ENCODE results near the gene C5orf58.

Gene C5orf58

DNA sequence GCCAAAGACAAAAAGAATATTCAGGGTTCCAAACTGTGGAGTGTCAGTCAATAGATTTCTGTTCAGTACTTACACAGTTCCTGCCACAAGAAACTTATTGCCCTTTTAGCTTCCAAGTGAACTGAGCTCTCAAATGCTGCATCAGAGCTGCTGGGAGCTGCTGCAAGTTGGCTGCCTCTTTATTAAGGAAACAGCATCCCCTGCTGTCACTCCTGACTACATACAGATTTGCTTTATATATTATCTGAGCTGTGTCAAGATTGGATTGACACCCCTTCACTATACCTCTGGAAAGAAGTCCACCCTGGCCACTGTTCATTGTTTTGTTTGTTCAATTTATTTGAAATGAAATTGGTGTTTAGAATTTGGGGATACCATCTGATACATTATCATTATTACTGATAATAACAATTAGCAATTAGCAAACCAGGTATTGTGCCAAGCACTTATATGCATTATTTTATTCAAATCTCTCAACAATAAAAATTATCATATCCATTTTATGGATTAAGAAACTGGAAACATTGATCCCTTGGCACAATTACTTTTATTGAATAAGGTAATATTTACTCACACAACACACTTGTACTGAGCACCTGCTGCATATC, 16.4 kb upstream of the C5orf58 start:
- DNase-seq: no peak

DNA sequence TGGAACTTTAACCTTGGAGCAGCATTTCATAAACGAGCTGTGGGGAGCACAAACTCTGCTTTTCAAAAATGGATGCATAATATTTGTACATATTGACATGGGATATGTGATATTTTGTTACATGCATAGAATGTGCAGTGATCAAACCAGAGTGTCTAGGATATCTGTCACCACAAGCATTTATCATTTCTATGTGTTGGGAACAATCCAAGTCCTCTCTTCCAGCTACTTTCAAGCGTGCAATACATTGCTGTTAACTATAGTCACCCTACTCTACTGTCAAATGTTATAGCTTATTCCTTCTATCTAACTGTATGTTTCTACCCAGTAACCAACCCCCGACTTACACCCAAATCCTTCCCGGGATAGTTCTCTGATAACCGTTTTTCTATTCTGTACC, 15.0 kb upstream of the C5orf58 start:
- Histone ChIP-seq H3K4me3 (no peak overlapping the region), H3K27ac (no peak overlapping the region), H3K4me1 (peaks cover 0 to under 1% (median 0%) of the 10 kb centered on the region in 4 donors), H3K36me3 (no peaks in the 10 kb centered on the region), H3K9me3 (no peaks in the 10 kb centered on the region), H3K27me3 (peaks cover 0 to 8% of the 10 kb centered on the region in 2 donors)
- TF ChIP-seq, protein P1, sequence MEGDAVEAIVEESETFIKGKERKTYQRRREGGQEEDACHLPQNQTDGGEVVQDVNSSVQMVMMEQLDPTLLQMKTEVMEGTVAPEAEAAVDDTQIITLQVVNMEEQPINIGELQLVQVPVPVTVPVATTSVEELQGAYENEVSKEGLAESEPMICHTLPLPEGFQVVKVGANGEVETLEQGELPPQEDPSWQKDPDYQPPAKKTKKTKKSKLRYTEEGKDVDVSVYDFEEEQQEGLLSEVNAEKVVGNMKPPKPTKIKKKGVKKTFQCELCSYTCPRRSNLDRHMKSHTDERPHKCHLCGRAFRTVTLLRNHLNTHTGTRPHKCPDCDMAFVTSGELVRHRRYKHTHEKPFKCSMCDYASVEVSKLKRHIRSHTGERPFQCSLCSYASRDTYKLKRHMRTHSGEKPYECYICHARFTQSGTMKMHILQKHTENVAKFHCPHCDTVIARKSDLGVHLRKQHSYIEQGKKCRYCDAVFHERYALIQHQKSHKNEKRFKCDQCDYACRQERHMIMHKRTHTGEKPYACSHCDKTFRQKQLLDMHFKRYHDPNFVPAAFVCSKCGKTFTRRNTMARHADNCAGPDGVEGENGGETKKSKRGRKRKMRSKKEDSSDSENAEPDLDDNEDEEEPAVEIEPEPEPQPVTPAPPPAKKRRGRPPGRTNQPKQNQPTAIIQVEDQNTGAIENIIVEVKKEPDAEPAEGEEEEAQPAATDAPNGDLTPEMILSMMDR (IDR thresholded peaks at IDR 0.05): no peak
- intact Hi-C loops (cut with DNase I; ENCODE audit: low total_unique reads): no loop called here
- DNase-seq: no peak

More for the DNA sequence above, 16.4 kb upstream of the C5orf58 start:
- H3K27ac ChIP-seq: no peak overlapping the region
- no peaks in the 10 kb centered on the region for H3K36me3 ChIP-seq
- H3K9me3 ChIP-seq: no peaks in the 10 kb centered on the region
- intact Hi-C loops (cut with DNase I; ENCODE audit: low total_unique reads): no loop called here
- no peaks in the 10 kb centered on the region for H3K4me1 ChIP-seq
- peaks cover 0 to 8% of the 10 kb centered on the region in 2 donors for H3K27me3 ChIP-seq
- H3K4me3 ChIP-seq: no peak overlapping the region
- TF ChIP-seq, protein P1 (IDR thresholded peaks at IDR 0.05): peak; percentile 17 to 34

DNA sequence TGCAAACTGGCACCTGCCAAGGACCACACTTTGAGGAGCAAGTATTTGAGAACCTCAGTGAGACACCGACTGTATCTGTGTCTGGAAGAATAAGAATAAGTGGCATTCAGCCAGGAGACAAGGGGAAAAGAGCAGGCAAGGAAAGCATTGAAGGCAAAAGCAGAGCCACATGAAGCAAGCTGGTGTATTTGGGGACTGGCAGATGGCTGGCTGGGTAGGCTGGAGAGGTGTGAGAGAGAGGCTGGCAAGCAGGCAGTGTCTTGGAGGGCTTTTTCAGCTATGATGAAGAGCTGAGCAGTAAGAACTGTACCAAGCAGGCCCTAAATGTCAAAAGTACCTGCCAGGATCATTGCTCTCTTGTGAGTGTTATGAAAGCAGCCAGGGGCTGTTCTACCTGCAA, 14.1 kb upstream of the C5orf58 start:
- Histone ChIP-seq H3K36me3 (no peaks in the 10 kb centered on the region), H3K9me3 (no peaks in the 10 kb centered on the region), H3K4me3 (no peak overlapping the region), H3K27me3 (peaks cover 0 to 8% of the 10 kb centered on the region in 2 donors), H3K4me1 (peaks cover 0 to 5% (median 0%) of the 10 kb centered on the region in 4 donors), H3K27ac (no peak overlapping the region)
- no peak for DNase-seq
- TF ChIP-seq, protein P1 (IDR thresholded peaks at IDR 0.05): no peak
- intact Hi-C loops (cut with DNase I; ENCODE audit: low total_unique reads): no loop called here

DNA sequence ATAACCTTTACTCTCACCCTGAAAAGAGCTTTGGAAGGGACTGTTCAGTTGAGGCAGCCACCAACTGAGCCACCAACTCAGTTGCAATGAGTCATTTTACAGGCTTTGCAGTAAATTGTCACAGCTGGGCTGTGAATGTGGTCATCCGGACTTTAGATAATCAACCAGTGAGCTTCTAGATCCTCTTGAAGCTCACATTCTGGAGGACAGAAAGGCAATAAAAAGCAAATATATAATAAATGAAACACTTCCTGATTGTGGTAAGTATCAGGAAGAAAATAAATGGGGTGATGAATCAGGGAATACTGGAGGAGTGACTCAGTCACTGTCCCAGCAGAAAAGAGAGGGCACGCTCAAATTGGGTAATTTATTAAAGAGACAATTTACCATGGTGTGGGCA, 13.2 kb upstream of the C5orf58 start:
- Histone ChIP-seq H3K36me3 (no peaks in the 10 kb centered on the region), H3K27me3 (peaks cover 0 to 8% of the 10 kb centered on the region in 2 donors), H3K9me3 (no peaks in the 10 kb centered on the region), H3K27ac (no peak overlapping the region), H3K4me1 (peaks cover 0 to 5% (median 0%) of the 10 kb centered on the region in 4 donors), H3K4me3 (no peak overlapping the region)
- TF ChIP-seq, protein P1 (IDR thresholded peaks at IDR 0.05): no peak
- intact Hi-C loops (cut with DNase I; ENCODE audit: low total_unique reads): no loop called here
- DNase-seq: no peak

DNA sequence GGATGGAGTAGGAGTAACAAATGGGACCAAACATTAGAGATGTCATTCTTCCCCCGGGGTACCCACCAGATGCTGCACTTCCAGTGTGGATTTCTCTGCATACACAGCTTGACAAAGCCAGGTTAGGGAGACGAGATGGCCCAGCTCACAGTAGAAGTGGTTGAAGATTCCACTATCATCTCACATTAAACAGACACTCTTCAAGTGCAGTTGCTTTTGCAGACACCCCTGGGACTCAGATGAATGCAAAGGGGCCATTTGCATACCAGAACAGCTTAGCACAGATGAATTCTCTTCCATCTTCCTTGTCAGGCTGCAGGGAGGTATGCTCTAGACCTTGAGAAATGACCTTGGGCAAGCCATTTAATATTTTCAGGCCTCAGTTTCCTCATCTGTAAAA, 12.6 kb upstream of the C5orf58 start:
- no peak overlapping the region for H3K27ac ChIP-seq
- peaks cover 0 to 5% (median 0%) of the 10 kb centered on the region in 4 donors for H3K4me1 ChIP-seq
- intact Hi-C loops (cut with DNase I; ENCODE audit: low total_unique reads): no loop called here
- no peak overlapping the region for H3K4me3 ChIP-seq
- TF ChIP-seq, protein P1 (IDR thresholded peaks at IDR 0.05): no peak
- no peak for DNase-seq
- H3K36me3 ChIP-seq: no peaks in the 10 kb centered on the region
- peaks cover 0 to 8% of the 10 kb centered on the region in 2 donors for H3K27me3 ChIP-seq
- H3K9me3 ChIP-seq: no peaks in the 10 kb centered on the region

Measured in tibial artery (tissue), 4 donors.